ENCODE data around the gene ERC2. TPM values are rescaled to one million over a fixed set of nuclear protein-coding genes. Genes with fewer than 3 reads are reported as not detected.

The ERC2 gene
- total RNA-seq, 1 experiment from 2014 or later: 0.90 TPM

GRCh38 chr3:55692295-55692956, 775.8 kb downstream of the ERC2 start:
- H3K27ac ChIP-seq (ENCODE audit: low read depth, low read length, poor library complexity, severe bottlenecking): no peak overlapping the region
- DNase-seq (ENCODE audit: low spot score): no peak
- no TSS peak for BruUV-seq (replicated peaks)

DNA sequence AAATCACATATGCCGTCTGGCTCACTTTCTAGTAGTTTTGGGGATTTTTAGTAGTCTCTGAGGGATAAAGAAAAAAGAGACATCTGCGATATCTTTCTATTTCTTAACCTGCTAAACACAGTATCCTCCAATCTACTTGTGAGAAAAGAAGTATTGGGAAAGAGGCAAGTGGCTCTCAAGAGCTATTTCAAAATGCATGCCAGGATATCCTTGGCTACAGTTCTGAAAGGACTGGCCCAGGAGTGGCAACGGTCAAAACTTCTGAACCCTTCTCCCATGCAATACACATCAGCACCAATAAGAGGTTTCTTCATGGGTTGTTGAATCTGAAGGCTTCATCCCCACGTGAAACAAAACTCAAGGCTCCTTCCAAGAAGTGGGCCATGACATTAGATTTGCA, 777.1 kb downstream of the ERC2 start:
- CTCF ChIA-PET: no interaction called here
- Histone ChIP-seq H3K36me3 (ENCODE audit: insufficient read depth, low read length, poor library complexity, severe bottlenecking) (no peaks in the 10 kb centered on the region), H3K4me3 (ENCODE audit: low read depth, low read length, poor library complexity, severe bottlenecking) (no peak overlapping the region), H3K9me3 (ENCODE audit: low read depth, low read length, poor library complexity, severe bottlenecking) (no peaks in the 10 kb centered on the region), H3K27ac (ENCODE audit: low read depth, low read length, poor library complexity, severe bottlenecking) (no peak overlapping the region), H3K4me1 (ENCODE audit: insufficient read depth, low read length, poor library complexity, severe bottlenecking) (no peaks in the 10 kb centered on the region), H3K27me3 (replicated peaks; ENCODE audit: insufficient read depth, low read depth, low read length, poor library complexity) (no peaks in the 10 kb centered on the region)
- TF ChIP-seq EZH2 (IDR thresholded peaks at IDR 0.05; ENCODE audit: borderline replicate concordance, low read depth, low read length, poor library complexity, severe bottlenecking): no peak
- TF ChIP-seq, protein P1, sequence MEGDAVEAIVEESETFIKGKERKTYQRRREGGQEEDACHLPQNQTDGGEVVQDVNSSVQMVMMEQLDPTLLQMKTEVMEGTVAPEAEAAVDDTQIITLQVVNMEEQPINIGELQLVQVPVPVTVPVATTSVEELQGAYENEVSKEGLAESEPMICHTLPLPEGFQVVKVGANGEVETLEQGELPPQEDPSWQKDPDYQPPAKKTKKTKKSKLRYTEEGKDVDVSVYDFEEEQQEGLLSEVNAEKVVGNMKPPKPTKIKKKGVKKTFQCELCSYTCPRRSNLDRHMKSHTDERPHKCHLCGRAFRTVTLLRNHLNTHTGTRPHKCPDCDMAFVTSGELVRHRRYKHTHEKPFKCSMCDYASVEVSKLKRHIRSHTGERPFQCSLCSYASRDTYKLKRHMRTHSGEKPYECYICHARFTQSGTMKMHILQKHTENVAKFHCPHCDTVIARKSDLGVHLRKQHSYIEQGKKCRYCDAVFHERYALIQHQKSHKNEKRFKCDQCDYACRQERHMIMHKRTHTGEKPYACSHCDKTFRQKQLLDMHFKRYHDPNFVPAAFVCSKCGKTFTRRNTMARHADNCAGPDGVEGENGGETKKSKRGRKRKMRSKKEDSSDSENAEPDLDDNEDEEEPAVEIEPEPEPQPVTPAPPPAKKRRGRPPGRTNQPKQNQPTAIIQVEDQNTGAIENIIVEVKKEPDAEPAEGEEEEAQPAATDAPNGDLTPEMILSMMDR (conservative IDR thresholded peaks at IDR 0.05; ENCODE audit: low read depth, low read length): no peak
- POLR2A ChIA-PET (ENCODE audit: low non-redundant PET): no interaction called here
- DNase-seq (ENCODE audit: low spot score): no peak
- intact Hi-C loops (cut with micrococcal nuclease; ENCODE audit: unreplicated experiment): no loop called here
- BruUV-seq (replicated peaks): no TSS peak

More at GRCh38 chr3:55692295-55692956, 775.8 kb downstream of the ERC2 start:
- intact Hi-C loops (cut with micrococcal nuclease; ENCODE audit: unreplicated experiment): no loop called here
- ChIA-PET CTCF (no interaction called here), POLR2A (ENCODE audit: low non-redundant PET) (no interaction called here)
- no peaks in the 10 kb centered on the region for H3K36me3 ChIP-seq (ENCODE audit: insufficient read depth, low read length, poor library complexity, severe bottlenecking)
- no peak for TF ChIP-seq EZH2 (IDR thresholded peaks at IDR 0.05; ENCODE audit: borderline replicate concordance, low read depth, low read length, poor library complexity, severe bottlenecking)
- no peak overlapping the region for H3K4me3 ChIP-seq (ENCODE audit: low read depth, low read length, poor library complexity, severe bottlenecking)
- H3K4me1 ChIP-seq (ENCODE audit: insufficient read depth, low read length, poor library complexity, severe bottlenecking): no peaks in the 10 kb centered on the region
- H3K9me3 ChIP-seq (ENCODE audit: low read depth, low read length, poor library complexity, severe bottlenecking): no peaks in the 10 kb centered on the region
- no peaks in the 10 kb centered on the region for H3K27me3 ChIP-seq (replicated peaks; ENCODE audit: insufficient read depth, low read depth, low read length, poor library complexity)

GRCh38 chr3:55690726-55691125, 777.5 kb downstream of the ERC2 start:
- no peak overlapping the region for H3K27ac ChIP-seq (ENCODE audit: low read depth, low read length, poor library complexity, severe bottlenecking)
- TF ChIP-seq, protein P1 (conservative IDR thresholded peaks at IDR 0.05; ENCODE audit: low read depth, low read length): no peak
- no peak for TF ChIP-seq EZH2 (IDR thresholded peaks at IDR 0.05; ENCODE audit: borderline replicate concordance, low read depth, low read length, poor library complexity, severe bottlenecking)
- ChIA-PET CTCF (no interaction called here), POLR2A (ENCODE audit: low non-redundant PET) (no interaction called here)
- no peaks in the 10 kb centered on the region for H3K36me3 ChIP-seq (ENCODE audit: insufficient read depth, low read length, poor library complexity, severe bottlenecking)
- intact Hi-C loops (cut with micrococcal nuclease; ENCODE audit: unreplicated experiment): no loop called here
- H3K27me3 ChIP-seq (replicated peaks; ENCODE audit: insufficient read depth, low read depth, low read length, poor library complexity): no peaks in the 10 kb centered on the region
- no peak overlapping the region for H3K4me3 ChIP-seq (ENCODE audit: low read depth, low read length, poor library complexity, severe bottlenecking)
- BruUV-seq (replicated peaks): no TSS peak
- H3K9me3 ChIP-seq (ENCODE audit: low read depth, low read length, poor library complexity, severe bottlenecking): no peaks in the 10 kb centered on the region
- H3K4me1 ChIP-seq (ENCODE audit: insufficient read depth, low read length, poor library complexity, severe bottlenecking): no peaks in the 10 kb centered on the region
- peak; percentile 21 for DNase-seq (ENCODE audit: low spot score)

- H3K27ac ChIP-seq (ENCODE audit: low read depth, low read length, poor library complexity, severe bottlenecking): no peak overlapping the region
- ChIA-PET CTCF (no interaction called here), POLR2A (ENCODE audit: low non-redundant PET) (no interaction called here)
- intact Hi-C loops (cut with micrococcal nuclease; ENCODE audit: unreplicated experiment): no loop called here
- no peaks in the 10 kb centered on the region for H3K27me3 ChIP-seq (replicated peaks; ENCODE audit: insufficient read depth, low read depth, low read length, poor library complexity)
- no peaks in the 10 kb centered on the region for H3K36me3 ChIP-seq (ENCODE audit: insufficient read depth, low read length, poor library complexity, severe bottlenecking)
- no peaks in the 10 kb centered on the region for H3K4me1 ChIP-seq (ENCODE audit: insufficient read depth, low read length, poor library complexity, severe bottlenecking)
- no peak for DNase-seq (ENCODE audit: low spot score)
- TF ChIP-seq, protein P1 (conservative IDR thresholded peaks at IDR 0.05; ENCODE audit: low read depth, low read length): no peak
- no peak for TF ChIP-seq EZH2 (IDR thresholded peaks at IDR 0.05; ENCODE audit: borderline replicate concordance, low read depth, low read length, poor library complexity, severe bottlenecking)
- H3K4me3 ChIP-seq (ENCODE audit: low read depth, low read length, poor library complexity, severe bottlenecking): no peak overlapping the region
- no peaks in the 10 kb centered on the region for H3K9me3 ChIP-seq (ENCODE audit: low read depth, low read length, poor library complexity, severe bottlenecking)
- BruUV-seq (replicated peaks): no TSS peak
These were observed 778.1 kb downstream of the ERC2 start for GRCh38 chr3:55690177-55690576.

Measured in A673 (cell line).